GM21723 (cell line): Measurements from ENCODE around the gene GAREM1.
"Not testable (repeated sequence)": the region's sequence is repeated elsewhere in the genome, so short reads cannot be mapped to it uniquely, and the experiment has no call there.

Experiments used
- ATAC-seq: cut with Tn5 transposase; IDR thresholded peaks from one replicate; pipeline ENCODE4 v1.9.1; 2021; ENCODE audit warnings: mild to moderate bottlenecking, moderate library complexity; ENCODE audit not compliant: unreplicated experiment

The GAREM1 gene

GRCh38 chr18:32470714-32471633, at the start of gene GAREM1:
Gene GAREM1, minus strand, starts transcription at chr18:32470882. Its CDS starts 454 bp downstream, at chr18:32470428.
- ATAC-seq: peak; percentile 97

- ATAC-seq: no peak
Observed at GRCh38 chr18:32511147-32511546, 40.5 kb upstream of the GAREM1 start.

DNA sequence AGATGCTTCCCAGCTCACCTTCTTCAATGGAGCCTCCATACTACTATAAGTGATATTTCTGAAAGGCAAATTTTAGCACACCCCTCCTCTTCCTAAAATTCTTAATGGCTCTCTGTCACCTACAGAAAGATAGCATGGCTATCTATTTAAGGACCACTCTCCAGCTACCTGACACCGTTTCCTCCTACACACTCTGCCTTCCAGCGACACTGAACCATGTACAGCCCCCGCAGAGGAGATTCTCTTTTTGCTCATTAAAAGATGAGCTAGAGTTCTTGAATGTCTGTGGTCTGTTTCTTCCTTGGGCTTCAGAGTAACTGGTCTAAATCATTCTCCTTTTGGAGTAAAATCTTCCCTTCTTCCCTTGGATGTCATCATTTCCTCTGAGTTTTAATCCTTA, 38.4 kb upstream of the GAREM1 start:
- no peak for ATAC-seq

DNA sequence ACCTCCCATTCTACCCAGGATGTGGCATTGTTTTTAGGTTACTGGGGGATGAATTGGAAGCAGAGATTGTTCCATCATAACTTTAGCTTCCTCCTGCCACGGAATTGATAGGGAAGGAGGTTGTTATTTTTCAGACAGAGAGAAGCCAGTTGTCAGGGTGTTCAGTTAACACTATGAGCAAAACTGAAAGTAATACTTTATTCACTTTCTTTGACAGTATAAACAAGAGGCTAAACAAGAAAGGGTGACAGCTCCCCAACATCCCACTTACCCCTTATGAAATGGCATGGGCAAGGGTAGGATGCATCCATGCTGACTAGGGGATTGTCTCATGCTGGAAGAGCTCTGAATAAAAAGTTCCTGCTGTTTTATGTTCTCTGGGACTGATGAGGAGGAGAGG, 36.4 kb upstream of the GAREM1 start:
- no peak for ATAC-seq

DNA sequence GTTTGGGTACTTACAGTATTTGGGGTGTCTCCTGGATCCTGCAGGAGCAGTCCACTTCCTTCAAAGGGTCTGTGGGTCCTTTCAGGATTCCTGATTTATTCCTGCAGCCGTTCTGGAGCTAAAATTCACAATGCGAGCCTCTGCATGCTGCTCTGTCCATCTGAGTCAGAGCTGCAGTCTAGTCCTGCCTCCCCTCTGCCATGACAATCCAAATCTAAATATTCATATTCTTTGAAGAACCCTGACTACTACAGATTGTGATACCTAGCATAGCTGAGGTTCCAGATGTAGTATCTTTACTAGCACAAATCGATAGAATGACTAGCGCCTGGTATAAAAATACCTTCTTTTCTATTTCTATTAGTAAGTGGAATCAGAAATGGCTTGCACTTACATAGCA, 31.3 kb upstream of the GAREM1 start:
- ATAC-seq: no peak

DNA sequence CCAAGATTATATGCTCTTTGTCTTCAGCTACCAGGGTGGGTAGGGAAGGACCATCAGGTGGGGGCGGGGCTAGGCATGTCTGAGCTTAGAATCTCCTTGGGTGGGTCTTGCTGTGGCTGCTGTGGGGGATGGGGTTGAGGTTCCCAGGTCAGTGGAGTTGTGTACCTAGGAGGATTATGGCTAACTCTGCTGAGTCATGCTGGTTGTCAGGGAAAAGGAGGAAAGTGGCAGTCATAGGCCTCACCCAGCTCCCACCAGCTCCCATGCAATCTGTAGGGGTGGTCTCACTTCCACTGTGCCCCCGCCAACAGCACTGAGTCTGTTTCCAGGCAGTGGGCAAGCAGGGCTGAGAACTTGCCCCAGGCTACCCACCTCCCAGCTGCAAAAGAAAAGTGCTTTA, 30.6 kb upstream of the GAREM1 start:
- not testable (repeated sequence) for ATAC-seq

GRCh38 chr18:32483002-32483401, 12.3 kb upstream of the GAREM1 start:
- ATAC-seq: no peak

DNA sequence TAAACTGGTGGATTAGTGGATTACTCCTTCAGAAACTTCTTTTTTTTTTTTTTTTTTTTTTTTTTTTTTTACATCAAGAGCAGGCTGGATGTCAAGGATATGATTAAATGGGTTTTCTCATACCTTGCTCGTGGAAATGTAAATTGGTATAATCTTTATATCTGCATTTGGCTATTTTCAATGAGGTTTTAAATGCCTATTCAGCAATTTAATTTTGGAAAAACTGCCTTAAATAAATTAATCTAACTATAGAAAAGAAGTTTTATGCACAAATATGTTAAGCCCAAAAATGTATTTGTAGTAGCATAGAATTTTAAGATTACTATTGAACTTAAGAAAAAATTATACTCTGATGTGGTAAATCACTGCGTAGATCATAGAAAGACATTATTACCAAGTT, 11.4 kb upstream of the GAREM1 start:
- ATAC-seq: no peak

DNA sequence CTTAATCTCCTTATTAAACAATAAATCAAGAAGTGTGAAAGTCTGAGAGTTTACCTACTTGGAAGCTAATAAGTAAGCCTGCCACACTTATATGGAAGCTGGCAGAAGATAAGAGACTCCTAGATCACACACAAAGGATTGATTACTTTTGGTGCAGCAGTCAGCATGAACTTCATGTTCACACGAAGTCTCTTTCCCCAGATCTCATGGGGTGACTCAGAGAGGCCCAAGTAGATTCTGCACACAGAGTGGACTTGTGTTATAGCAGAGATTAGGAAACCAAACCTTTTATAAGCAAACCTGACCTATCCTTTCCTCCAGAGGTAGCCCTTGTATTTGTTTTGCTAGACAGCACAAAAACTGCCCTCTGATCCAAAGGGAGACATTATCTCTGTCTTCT, 9.9 kb upstream of the GAREM1 start:
- ATAC-seq: no peak

DNA sequence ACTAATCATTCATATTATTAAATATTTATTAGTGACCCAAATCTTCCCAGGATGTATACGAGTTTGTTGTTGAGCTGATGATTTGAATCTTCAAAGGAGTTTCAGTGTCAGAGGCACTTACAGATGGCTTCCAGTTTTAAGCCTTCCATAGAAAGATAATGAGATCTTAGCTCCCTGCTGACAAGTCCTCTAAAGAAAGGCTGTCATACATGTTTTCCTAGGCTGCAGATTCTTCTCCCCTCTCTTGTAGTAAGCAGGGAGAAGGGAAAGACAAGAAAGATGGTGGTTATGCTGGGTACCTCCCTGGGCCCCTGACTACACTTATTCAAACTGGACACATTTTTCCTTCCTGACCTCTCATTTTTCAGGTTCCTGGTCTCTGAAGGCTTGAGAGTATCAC, 8.1 kb upstream of the GAREM1 start:
- no peak for ATAC-seq

- no peak for ATAC-seq
Observed at GRCh38 chr18:32478317-32478716, 7.6 kb upstream of the GAREM1 start.

- no peak for ATAC-seq
Observed at GRCh38 chr18:32476106-32476505, 5.4 kb upstream of the GAREM1 start.

GRCh38 chr18:32475069-32475468, 4.4 kb upstream of the GAREM1 start:
- not testable (repeated sequence) for ATAC-seq

DNA sequence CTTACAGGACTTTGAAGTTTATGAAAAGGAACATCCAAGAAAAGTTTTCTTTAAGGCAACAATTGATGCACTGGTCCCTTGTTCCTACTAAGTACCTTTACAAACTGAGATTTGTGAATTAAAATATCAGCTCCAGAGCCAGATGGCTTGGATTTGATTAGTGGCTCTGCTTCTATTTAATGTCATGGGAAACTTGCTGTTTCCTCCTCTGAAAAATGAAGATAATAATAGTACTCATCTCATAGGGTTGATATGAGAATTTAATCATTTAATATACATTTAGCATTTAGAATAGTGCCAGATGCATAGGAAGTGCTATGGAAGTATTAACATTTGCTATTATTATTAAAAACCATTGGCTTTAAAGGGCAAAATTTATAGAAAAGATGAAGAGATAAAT, 2.6 kb upstream of the GAREM1 start:
- ATAC-seq: no peak

- ATAC-seq: no peak
Observed at GRCh38 chr18:32472841-32473240, 2.2 kb upstream of the GAREM1 start.

GRCh38 chr18:32470460-32470713, 295 bp downstream of the GAREM1 start:
- peak; percentile 24 for ATAC-seq

GRCh38 chr18:32469691-32470459, 807 bp downstream of the GAREM1 start:
- ATAC-seq: no peak

DNA sequence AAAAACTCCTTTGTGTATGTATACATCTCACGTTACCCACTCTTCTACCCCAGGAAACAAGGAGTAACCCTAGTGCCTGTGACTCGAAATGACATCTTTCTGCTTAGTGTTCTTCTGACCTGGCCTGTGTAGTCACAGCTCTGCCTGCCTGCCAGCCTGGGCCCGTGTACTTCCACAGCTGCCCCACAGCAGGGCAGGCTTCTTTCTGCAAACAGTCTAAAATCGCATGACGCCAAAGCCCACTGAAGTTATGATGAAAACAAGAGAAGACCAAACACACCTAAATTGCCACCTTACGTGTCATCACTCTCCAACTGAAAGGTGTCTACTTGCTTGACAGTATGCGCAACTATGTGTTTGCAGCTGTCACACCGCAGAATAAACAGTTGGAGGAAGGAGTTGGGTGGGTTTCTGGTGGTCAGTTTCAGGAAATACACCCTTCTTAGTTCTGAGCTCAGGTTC, 1.5 kb downstream of the GAREM1 start:
- ATAC-seq: no peak

DNA sequence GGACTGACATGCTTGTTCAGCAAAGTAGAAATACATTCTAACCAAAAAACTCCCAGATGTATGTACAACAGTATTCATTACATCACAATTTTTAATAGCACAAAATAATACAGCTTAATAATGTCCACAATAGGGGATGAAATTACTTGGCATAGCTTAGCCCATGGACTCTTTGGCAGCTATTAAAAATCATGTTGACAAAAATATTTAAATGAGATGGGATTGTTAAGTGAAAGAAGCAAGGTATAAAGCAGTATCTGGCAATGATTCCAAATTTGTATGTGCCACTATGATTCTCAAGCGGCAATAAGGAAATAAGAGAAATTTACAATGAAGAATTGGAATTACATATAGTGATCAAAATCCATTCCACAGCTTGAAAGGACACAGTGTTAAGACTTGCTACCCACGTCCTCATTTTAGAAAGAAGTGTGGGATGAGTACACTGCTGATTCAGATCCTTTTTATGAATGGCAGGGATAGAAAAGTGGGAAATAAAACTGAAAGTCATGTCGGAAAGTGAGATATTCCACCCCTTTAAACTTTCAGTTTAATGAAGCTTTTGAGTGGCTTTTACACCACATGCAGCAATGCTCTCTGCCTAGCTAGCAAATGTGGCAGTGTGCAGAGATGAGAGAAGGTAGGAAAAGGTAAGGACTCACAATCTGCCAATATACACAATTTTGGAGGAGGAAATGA, 2.4 kb downstream of the GAREM1 start:
- ATAC-seq: no peak

DNA sequence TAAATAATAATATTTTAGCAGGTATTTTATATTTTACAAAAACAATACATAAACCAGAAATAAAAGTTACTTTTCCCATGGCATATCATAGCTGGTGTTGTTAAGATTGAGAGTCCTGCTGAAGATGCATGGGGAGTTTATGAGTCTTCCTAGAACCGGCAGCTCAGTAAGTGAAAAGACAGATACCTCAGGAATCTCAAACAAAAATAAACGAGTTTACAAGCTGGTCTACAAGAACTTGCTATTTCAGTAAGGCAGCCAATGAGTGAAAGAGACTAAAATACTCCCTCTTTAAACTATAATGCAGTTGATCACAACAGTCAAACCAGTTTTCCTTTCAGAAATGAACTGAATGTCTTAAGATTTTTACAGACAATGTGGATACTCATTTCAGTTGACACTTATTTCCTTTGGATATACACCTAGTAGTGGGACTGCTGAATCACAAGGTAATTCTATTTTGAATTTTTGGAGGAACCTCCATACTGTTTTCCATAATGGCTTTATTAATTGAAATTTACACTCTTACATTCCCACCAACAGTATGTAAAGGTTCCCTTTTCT, 8.9 kb downstream of the GAREM1 start:
- no peak for ATAC-seq

GRCh38 chr18:32460171-32460731, 10.4 kb downstream of the GAREM1 start:
- ATAC-seq: no peak
